GM12872 (cell line): ENCODE data around the gene CDH13.

Experiments used
- CTCF ChIP-seq: IDR thresholded peaks from 3 replicates; pipeline ENCODE4 v1.5.1; 2011; ENCODE audit warnings: low read depth, mild to moderate bottlenecking, low read length, moderate library complexity; ENCODE audit not compliant: insufficient read depth

The CDH13 gene

GRCh38 chr16:83807327-83807709 lies 1180.5 kb downstream of the CDH13 start:
- no peak for TF ChIP-seq CTCF

- no peak for TF ChIP-seq CTCF
These were observed 1181.2 kb downstream of the CDH13 start, which contains the start of gene HSBP1 for GRCh38 chr16:83807710-83808572. TSS of gene HSBP1 (plus strand) at chr16:83807978. CDS start at chr16:83808077, 99 bp downstream.

DNA sequence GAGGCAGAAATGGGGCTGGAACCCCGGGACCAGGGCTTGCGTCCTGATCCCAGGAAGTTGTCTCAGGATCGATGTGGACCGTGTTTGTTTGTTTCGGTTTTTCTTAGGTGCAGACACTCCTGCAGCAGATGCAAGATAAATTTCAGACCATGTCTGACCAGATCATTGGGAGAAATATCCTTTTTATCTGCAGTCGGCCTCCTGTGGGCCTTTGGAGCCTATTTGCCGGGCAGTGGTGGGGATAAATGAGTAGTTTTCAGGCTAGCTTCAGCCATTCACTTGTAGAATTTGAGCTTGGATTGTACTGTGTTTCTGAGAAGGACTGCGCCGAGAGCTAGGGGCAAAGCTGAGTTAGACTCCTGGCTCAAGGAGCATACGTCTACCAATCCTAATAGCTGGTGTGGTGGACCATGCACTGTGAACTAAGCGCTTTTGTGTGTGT lies 1181.8 kb downstream of the CDH13 start:
- no peak for TF ChIP-seq CTCF

- no peak for TF ChIP-seq CTCF
These were observed 1182.3 kb downstream of the CDH13 start for GRCh38 chr16:83809092-83809491.

DNA sequence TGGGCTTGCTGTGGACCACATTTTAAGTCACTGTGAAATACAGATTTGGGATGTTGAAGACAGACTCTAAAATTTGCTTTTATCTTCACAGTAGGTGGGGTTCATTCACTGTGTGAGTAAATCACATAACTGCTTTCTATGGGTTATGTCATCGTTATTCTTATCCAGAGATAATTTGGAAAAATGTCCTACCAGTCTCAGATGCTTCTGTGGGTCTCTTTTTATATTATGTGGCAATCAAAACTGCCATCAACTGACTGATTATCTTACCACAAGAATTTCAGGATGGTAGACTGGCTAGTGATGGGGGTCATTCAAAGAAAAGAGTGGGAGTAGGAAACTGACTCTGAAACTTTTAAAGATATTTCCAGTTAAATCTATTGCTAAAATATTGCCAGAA lies 1184.1 kb downstream of the CDH13 start:
- TF ChIP-seq CTCF: no peak

- no peak for TF ChIP-seq CTCF
These were observed 1187.3 kb downstream of the CDH13 start for GRCh38 chr16:83813823-83814658.

- TF ChIP-seq CTCF: no peak
These were observed 1187.9 kb downstream of the CDH13 start for GRCh38 chr16:83814659-83814985.
